Neural cell (in vitro differentiated cells): ENCODE results near the gene MGAM2. TPM values are rescaled to one million over a fixed set of nuclear protein-coding genes. Genes with fewer than 3 reads are reported as not detected.

Source experiments
- H2AFZ ChIP-seq: fragments of 200-600, 300-800 bp; sonication (generic), shearing (Covaris generic); 2 replicates; pipeline ENCODE4 v1.6.0; 2014; ENCODE audit warnings: low read depth, mild to moderate bottlenecking, antibody characterized with exemption, low read length, moderate library complexity
- H3F3A ChIP-seq: fragments of 200-600 bp; shearing (Covaris generic); 2 replicates; pipeline ENCODE4 v1.6.1; 2016; ENCODE audit warnings: mild to moderate bottlenecking, moderate library complexity, mixed read lengths, antibody characterized with exemption, low read length; ENCODE audit not compliant: insufficient read depth, poor library complexity, severe bottlenecking
- H3K27ac ChIP-seq: fragments of 200-600, 300-800 bp; sonication (generic), shearing (Covaris generic); 2 replicates; pipeline ENCODE4 v1.5.1; 2014; ENCODE audit warnings: mild to moderate bottlenecking, low read length, moderate library complexity
- H3K27me3 ChIP-seq: fragments of 300-800, 200-600 bp; sonication (generic), shearing (Covaris generic); 2 replicates; pipeline ENCODE4 v1.6.0; 2014; ENCODE audit warnings: mild to moderate bottlenecking, low read depth, low read length, moderate library complexity; ENCODE audit not compliant: insufficient read depth
- H3K36me3 ChIP-seq: fragments of 300-800, 200-600 bp; sonication (generic), shearing (Covaris generic); 2 replicates; pipeline ENCODE4 v1.5.1; 2014; ENCODE audit warnings: mild to moderate bottlenecking, antibody characterized with exemption, low read length, moderate library complexity; ENCODE audit not compliant: insufficient read depth
- H3K4me2 ChIP-seq: fragments of 300-800, 200-600 bp; sonication (generic), shearing (Covaris generic); 2 replicates; pipeline ENCODE4 v1.6.0; 2014; ENCODE audit warnings: mild to moderate bottlenecking, low read length
- H3K4me3 ChIP-seq: fragments of 300-800, 200-600 bp; sonication (generic), shearing (Covaris generic); 2 replicates; pipeline ENCODE4 v1.5.1; 2014; ENCODE audit warnings: mild to moderate bottlenecking, low read length, moderate library complexity
- H3K79me2 ChIP-seq: fragments of 200-600 bp; shearing (Covaris generic); replicated peaks from 2 replicates; pipeline ENCODE4 v1.6.0; 2014; ENCODE audit warnings: mild to moderate bottlenecking, low read length, moderate library complexity; ENCODE audit not compliant: insufficient read depth
- H3K9ac ChIP-seq: fragments of 300-800, 200-600 bp; sonication (generic), shearing (Covaris generic); 2 replicates; pipeline ENCODE4 v1.6.1; 2016; ENCODE audit warnings: mild to moderate bottlenecking, low read length, mixed read lengths
- H3K9me2 ChIP-seq: fragments of 200-600 bp; shearing (Covaris generic); 2 replicates; pipeline ENCODE4 v1.6.1; 2016; ENCODE audit warnings: mild to moderate bottlenecking, low read length, mixed read lengths; ENCODE audit not compliant: insufficient read depth
- H3K9me3 ChIP-seq: fragments of 200-600, 300-800 bp; sonication (generic), shearing (Covaris generic); 2 replicates; pipeline ENCODE4 v1.6.1; 2016; ENCODE audit warnings: mild to moderate bottlenecking, mixed run types, low read length, moderate library complexity, mixed read lengths
- H4K20me1 ChIP-seq: fragments of 200-600 bp; shearing (Covaris generic); 2 replicates; pipeline ENCODE4 v1.6.1; 2016; ENCODE audit warnings: mild to moderate bottlenecking, mixed run types; ENCODE audit not compliant: insufficient read depth
- EP300 ChIP-seq: fragments of 450-650 bp; conservative IDR thresholded peaks from 2 replicates; pipeline ENCODE4 v1.6.1; 2014; ENCODE audit warnings: antibody characterized with exemption, mild to moderate bottlenecking, moderate library complexity; ENCODE audit not compliant: poor library complexity, severe bottlenecking
- EZH2 ChIP-seq: fragments of 200-600, 300-800 bp; shearing (Covaris generic), sonication (generic); IDR thresholded peaks from 2 replicates; pipeline ENCODE4 v1.6.1; 2014; ENCODE audit warnings: antibody characterized with exemption, low read length, borderline replicate concordance, mild to moderate bottlenecking; ENCODE audit not compliant: insufficient read depth, poor library complexity, severe bottlenecking
- MXI1 ChIP-seq: fragments of 450-650 bp; conservative IDR thresholded peaks from 2 replicates; pipeline ENCODE4 v1.6.1; 2014; ENCODE audit warnings: antibody characterized with exemption, mild to moderate bottlenecking; ENCODE audit not compliant: poor library complexity, severe bottlenecking
- POLR2AphosphoS5 ChIP-seq: IDR thresholded peaks from 2 replicates; pipeline ENCODE4 v1.6.1; 2012
- RAD21 ChIP-seq: fragments of 450-650 bp; conservative IDR thresholded peaks from 2 replicates; pipeline ENCODE4 v1.6.1; 2014; ENCODE audit warnings: antibody characterized with exemption, mild to moderate bottlenecking, moderate library complexity
- SMC3 ChIP-seq: fragments of 450-650 bp; conservative IDR thresholded peaks from 2 replicates; pipeline ENCODE4 v1.6.1; 2014; ENCODE audit warnings: antibody characterized with exemption, mild to moderate bottlenecking, moderate library complexity; ENCODE audit not compliant: poor library complexity
- TAF1 ChIP-seq: IDR thresholded peaks from 2 replicates; pipeline ENCODE4 v1.6.1; 2012; ENCODE audit warnings: low read depth
- polyA plus RNA-seq: library from polyadenylated mRNA; depleted of rRNA; stranded (reverse); fragments of >200 nt; gene quantifications from 2 replicates; pipeline ENCODE4 v1.2.3, GENCODE V29; 2014
- TF ChIP-seq, protein P1 (sequence below): fragments of 450-650 bp; IDR thresholded peaks from 2 replicates; pipeline ENCODE4 v1.5.1; 2014; ENCODE audit warnings: antibody characterized with exemption, mild to moderate bottlenecking, moderate library complexity; ENCODE audit not compliant: poor library complexity, severe bottlenecking
- TF ChIP-seq, protein P2 (sequence below): IDR thresholded peaks from 2 replicates; pipeline ENCODE4 v1.6.1; 2012; ENCODE audit warnings: borderline replicate concordance

Gene MGAM2
- polyA plus RNA-seq, 1 donor from 2014 or later: 0.76 TPM

DNA sequence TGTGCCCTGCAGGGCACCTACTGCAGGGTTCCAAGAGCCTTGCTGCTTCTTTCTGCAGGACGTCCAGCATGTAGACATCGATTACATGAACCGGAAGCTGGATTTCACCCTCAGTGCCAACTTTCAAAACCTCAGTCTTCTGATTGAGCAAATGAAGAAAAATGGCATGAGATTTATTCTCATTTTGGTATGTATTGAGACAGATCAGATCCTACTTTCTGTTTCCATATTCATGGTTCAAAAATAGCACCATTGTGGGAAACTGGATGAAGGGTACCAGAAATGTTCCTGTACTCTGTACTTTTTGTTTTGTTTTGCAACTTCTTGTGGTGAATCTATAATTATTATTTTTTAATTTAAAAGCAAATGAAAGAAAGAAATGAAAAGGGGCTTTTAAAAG is 64.1 kb downstream of the MGAM2 start:
- Histone ChIP-seq H3K4me3 (no peak overlapping the region), H3K9me3 (no peaks in the 10 kb centered on the region), H3K79me2 (no peaks in the 10 kb centered on the region), H3K9ac (no peak overlapping the region), H3K4me2 (no peak overlapping the region), H4K20me1 (no peaks in the 10 kb centered on the region), H3K27ac (no peak overlapping the region), H3K36me3 (no peaks in the 10 kb centered on the region), H3K9me2 (no peaks in the 10 kb centered on the region), H3F3A (no peaks in the 10 kb centered on the region), H2AFZ (no peak overlapping the region), H3K27me3 (no peaks in the 10 kb centered on the region)
- TF ChIP-seq SMC3 (no peak), TAF1 (no peak)

DNA sequence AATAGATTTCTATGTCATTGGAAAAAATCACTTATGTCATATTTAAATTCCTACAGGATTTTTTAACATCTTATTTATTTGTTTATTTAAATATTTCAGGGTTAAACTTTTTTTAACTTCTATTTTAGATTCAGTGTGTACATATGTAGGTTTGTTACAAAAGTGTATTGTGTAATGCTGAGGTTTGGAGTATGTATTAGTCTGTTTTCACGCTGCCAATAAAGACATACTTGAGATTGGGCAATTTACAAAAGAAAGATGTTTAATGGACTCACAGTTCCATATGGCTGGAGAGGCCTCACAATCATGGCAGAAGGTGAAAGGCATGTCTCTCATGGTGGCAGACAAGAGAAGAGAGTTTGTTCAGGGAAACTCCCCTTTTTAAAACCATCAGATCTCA is 65.4 kb downstream of the MGAM2 start:
- Histone ChIP-seq H3K9me2 (no peaks in the 10 kb centered on the region), H3K9ac (no peak overlapping the region), H3F3A (no peaks in the 10 kb centered on the region), H3K4me2 (no peak overlapping the region), H3K36me3 (no peaks in the 10 kb centered on the region), H3K27ac (no peak overlapping the region), H2AFZ (no peak overlapping the region), H3K9me3 (no peaks in the 10 kb centered on the region), H3K27me3 (no peaks in the 10 kb centered on the region), H3K79me2 (no peaks in the 10 kb centered on the region), H4K20me1 (no peaks in the 10 kb centered on the region), H3K4me3 (no peak overlapping the region)
- TF ChIP-seq EP300: no peak
- TF ChIP-seq, protein P1, sequence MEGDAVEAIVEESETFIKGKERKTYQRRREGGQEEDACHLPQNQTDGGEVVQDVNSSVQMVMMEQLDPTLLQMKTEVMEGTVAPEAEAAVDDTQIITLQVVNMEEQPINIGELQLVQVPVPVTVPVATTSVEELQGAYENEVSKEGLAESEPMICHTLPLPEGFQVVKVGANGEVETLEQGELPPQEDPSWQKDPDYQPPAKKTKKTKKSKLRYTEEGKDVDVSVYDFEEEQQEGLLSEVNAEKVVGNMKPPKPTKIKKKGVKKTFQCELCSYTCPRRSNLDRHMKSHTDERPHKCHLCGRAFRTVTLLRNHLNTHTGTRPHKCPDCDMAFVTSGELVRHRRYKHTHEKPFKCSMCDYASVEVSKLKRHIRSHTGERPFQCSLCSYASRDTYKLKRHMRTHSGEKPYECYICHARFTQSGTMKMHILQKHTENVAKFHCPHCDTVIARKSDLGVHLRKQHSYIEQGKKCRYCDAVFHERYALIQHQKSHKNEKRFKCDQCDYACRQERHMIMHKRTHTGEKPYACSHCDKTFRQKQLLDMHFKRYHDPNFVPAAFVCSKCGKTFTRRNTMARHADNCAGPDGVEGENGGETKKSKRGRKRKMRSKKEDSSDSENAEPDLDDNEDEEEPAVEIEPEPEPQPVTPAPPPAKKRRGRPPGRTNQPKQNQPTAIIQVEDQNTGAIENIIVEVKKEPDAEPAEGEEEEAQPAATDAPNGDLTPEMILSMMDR: no peak
- no peak for TF ChIP-seq SMC3
- TF ChIP-seq MXI1: no peak
- TF ChIP-seq EZH2: no peak
- no peak for TF ChIP-seq POLR2AphosphoS5
- TF ChIP-seq RAD21: no peak
- no peak for TF ChIP-seq TAF1
- TF ChIP-seq, protein P2, sequence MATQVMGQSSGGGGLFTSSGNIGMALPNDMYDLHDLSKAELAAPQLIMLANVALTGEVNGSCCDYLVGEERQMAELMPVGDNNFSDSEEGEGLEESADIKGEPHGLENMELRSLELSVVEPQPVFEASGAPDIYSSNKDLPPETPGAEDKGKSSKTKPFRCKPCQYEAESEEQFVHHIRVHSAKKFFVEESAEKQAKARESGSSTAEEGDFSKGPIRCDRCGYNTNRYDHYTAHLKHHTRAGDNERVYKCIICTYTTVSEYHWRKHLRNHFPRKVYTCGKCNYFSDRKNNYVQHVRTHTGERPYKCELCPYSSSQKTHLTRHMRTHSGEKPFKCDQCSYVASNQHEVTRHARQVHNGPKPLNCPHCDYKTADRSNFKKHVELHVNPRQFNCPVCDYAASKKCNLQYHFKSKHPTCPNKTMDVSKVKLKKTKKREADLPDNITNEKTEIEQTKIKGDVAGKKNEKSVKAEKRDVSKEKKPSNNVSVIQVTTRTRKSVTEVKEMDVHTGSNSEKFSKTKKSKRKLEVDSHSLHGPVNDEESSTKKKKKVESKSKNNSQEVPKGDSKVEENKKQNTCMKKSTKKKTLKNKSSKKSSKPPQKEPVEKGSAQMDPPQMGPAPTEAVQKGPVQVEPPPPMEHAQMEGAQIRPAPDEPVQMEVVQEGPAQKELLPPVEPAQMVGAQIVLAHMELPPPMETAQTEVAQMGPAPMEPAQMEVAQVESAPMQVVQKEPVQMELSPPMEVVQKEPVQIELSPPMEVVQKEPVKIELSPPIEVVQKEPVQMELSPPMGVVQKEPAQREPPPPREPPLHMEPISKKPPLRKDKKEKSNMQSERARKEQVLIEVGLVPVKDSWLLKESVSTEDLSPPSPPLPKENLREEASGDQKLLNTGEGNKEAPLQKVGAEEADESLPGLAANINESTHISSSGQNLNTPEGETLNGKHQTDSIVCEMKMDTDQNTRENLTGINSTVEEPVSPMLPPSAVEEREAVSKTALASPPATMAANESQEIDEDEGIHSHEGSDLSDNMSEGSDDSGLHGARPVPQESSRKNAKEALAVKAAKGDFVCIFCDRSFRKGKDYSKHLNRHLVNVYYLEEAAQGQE: no peak

DNA sequence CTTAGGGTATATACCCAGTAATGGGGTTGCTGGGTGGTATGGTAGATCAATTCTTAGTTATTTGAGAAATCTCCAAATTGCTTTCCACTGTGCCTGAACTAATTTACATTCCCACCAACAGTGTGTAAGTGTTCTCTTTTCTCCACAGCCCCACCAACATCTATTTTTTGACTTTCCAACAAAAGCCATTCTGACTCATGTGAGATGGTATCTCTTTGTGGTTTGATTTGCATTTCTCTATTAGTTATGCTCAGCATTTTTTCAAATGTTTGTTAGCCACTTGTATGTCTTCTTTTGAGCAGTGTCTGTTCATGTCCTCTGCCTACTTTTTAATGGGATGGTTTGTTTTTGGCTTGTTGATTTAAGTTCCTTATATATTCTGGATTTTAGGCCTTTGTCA is 66.4 kb downstream of the MGAM2 start:
- Histone ChIP-seq H3K9ac (no peak overlapping the region), H3K4me2 (no peak overlapping the region), H4K20me1 (no peaks in the 10 kb centered on the region), H2AFZ (no peak overlapping the region), H3K27ac (no peak overlapping the region), H3K4me3 (no peak overlapping the region), H3K79me2 (no peaks in the 10 kb centered on the region), H3F3A (no peaks in the 10 kb centered on the region), H3K36me3 (no peaks in the 10 kb centered on the region), H3K9me2 (no peaks in the 10 kb centered on the region), H3K27me3 (no peaks in the 10 kb centered on the region), H3K9me3 (no peaks in the 10 kb centered on the region)
- TF ChIP-seq SMC3 (no peak), MXI1 (no peak), POLR2AphosphoS5 (no peak)
- TF ChIP-seq, protein P1: no peak
